Measurements from ENCODE around the gene TRIM29.
"Not testable (repeated sequence)": the region's sequence is repeated elsewhere in the genome, so short reads cannot be mapped to it uniquely, and the experiment has no call there.

The TRIM29 gene

GRCh38 chr11:120137611-120138521 is at the start of gene TRIM29:
Gene TRIM29 (minus strand): TSS chr11:120138113. CDS start chr11:120138031, 82 bp downstream.
- DNase-seq = no peak
- in situ Hi-C loops (cut with MboI; ENCODE audit: low pct_unique_long_range_greater_than_20kb, low sequenced_read_pairs) = no loop called here

DNA sequence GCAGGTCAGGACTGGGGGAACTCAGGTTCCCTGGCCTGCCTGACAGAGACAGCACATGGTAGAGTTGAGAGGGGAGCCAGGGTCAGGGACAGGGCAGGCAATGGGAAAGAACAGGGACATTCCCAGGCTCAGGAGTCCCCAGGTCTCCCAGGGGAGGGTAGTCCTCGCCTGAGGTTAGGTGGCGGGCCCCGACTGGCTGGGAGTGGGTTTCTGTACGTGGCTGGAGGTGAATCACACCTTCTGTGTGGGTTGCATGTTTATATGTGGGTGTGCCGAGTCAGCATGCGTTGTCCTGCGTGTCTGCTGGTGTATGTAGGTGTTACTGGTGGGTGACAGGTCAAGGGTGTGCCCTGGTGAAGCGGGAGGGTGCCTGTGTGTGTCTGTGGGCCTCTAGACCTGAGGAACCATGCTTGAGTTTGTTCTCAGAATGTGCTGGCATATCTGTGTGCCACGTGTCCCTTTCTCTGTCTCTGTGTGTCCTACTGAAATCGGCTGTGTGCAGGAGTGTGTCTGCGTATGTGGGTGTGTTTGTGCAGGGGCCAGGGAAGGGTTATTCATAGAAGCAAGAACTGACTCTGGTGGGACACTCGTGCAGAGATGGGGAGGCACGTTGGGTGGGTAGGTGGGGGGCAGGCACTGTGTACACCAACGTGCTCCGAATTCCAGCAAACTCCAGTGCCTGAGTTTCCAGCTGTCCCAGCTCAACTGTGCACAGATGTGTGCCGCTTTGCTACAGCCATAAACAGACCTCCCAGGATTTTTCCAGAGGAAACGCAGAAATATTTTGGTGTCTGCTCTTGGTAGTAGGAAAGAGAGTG is 49.1 kb upstream of the TRIM29 start:
- in situ Hi-C loops (cut with MboI; ENCODE audit: low pct_unique_long_range_greater_than_20kb, low sequenced_read_pairs) = no loop called here
- DNase-seq = no peak

- in situ Hi-C loops (cut with MboI; ENCODE audit: low pct_unique_long_range_greater_than_20kb, low sequenced_read_pairs) = no loop called here
- DNase-seq = no peak
These were observed 48.5 kb upstream of the TRIM29 start for GRCh38 chr11:120186456-120186773.

DNA sequence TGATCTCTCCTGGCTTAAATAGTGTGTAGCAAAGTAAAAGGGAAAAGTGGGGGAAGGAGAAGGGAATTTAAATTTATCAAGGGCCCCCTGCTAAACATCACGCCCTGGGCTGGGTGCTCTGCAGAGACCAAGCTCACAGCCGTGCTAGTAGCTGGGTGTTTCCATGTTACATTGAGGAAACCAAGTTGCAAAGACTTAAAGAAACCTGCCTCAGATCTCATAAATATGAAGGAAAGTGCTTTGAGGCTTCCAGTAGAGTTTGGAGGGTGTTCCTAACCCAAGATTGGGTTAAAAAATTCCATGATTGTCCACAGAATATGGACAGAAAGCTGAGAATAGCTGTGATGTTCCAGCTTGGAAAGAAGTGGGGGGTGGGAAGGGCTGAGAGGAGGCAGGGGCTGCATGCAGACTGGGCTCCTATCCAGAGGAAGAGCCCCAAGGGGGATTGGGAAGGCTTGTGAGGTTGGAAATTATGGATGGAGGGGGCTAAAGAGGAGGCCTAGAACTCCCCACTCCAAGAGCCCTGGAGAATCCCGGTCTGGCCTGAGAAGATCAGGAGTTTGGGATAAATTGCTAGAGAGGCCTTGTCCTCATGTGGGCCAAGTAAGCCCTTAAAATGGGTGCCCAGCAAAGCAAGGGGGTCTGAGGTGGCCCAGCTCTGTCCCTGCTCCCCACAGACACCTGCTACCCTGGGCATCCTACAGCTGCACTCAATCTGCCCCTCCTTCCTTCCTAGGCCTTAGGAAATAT is 48.0 kb upstream of the TRIM29 start:
- in situ Hi-C loops (cut with MboI; ENCODE audit: low pct_unique_long_range_greater_than_20kb, low sequenced_read_pairs) = no loop called here
- DNase-seq = no peak

GRCh38 chr11:120184946-120185705 is 47.2 kb upstream of the TRIM29 start:
- in situ Hi-C loops (cut with MboI; ENCODE audit: low pct_unique_long_range_greater_than_20kb, low sequenced_read_pairs) = no loop called here
- DNase-seq = no peak

GRCh38 chr11:120184371-120184945 is 46.5 kb upstream of the TRIM29 start:
- DNase-seq = no peak
- in situ Hi-C loops (cut with MboI; ENCODE audit: low pct_unique_long_range_greater_than_20kb, low sequenced_read_pairs) = no loop called here

GRCh38 chr11:120183701-120184141 is 45.8 kb upstream of the TRIM29 start:
- in situ Hi-C loops (cut with MboI; ENCODE audit: low pct_unique_long_range_greater_than_20kb, low sequenced_read_pairs) = no loop called here
- no peak for DNase-seq

GRCh38 chr11:120182790-120183491 is 45.0 kb upstream of the TRIM29 start:
- in situ Hi-C loops (cut with MboI; ENCODE audit: low pct_unique_long_range_greater_than_20kb, low sequenced_read_pairs) = no loop called here
- DNase-seq = peak; percentile 19

DNA sequence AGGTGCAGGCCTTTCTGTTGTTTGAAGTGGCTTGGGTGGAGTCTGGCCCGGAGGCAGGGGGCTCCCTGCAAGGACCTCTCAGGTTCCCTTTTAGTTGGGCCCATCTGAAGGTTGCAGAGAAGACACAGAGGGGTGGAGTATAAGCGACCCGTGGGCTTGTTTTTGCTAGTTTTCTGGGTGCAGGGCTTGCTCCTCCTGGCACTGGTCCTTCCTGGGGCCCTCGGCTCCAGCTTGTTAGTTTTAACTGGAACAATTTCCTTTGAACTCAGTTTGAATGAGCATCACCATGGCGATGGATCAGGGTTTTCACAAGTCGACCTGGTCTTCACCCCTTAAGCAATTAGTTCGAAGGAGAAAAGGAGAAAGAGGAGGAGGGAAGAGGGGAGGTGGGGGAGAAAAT is 44.5 kb upstream of the TRIM29 start:
- in situ Hi-C loops (cut with MboI; ENCODE audit: low pct_unique_long_range_greater_than_20kb, low sequenced_read_pairs) = no loop called here
- no peak for DNase-seq

DNA sequence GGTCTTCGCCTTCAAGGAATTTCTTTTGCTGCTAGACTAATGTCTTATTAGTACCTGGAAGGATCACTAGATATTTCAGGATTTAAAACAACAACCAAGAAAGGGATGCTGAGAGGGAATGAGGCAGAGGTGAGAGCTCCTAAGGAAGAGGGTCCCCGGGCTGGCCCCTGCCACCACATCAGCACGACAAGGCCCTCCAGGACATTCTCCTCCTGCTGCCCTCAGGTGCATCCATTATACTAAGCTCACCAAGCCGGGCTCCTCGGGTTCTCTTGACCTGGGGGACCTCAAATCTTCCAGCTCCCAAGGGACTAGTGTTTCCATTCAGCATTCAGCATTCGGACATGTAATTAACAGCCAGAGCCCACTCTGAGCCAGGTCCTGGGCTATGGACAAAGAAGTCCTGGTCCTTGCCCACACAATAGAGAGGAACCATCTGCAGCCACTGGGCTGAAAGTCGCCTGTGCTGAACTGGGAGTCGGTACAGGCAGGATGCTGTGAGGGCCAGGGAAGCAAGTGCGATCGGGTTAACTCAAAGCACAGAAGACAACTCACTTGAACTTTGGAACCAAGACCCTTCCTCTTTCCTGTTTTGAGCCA is 43.6 kb upstream of the TRIM29 start:
- DNase-seq = no peak
- in situ Hi-C loops (cut with MboI; ENCODE audit: low pct_unique_long_range_greater_than_20kb, low sequenced_read_pairs) = no loop called here

GRCh38 chr11:120180551-120181232 is 42.8 kb upstream of the TRIM29 start:
- in situ Hi-C loops (cut with MboI; ENCODE audit: low pct_unique_long_range_greater_than_20kb, low sequenced_read_pairs) = no loop called here
- no peak for DNase-seq

DNA sequence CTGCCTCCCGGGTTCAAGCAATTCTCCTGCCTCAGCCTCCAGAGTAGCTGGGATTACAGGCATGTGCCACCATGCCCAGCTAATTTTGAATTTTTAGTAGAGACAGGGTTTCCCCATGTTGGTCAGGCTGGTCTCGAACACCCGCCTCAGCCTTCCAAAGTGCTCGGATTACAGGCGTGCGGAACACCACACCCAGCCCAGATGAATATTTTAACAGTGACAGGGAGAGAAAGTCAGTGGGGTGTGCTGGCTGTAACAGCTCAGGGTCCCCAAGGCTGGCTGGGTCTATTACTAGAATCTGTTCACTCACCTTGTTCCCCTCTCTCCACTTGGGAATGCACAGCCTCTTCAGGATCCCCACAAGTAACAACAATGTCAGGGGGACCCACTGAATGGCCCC is 42.1 kb upstream of the TRIM29 start:
- in situ Hi-C loops (cut with MboI; ENCODE audit: low pct_unique_long_range_greater_than_20kb, low sequenced_read_pairs); DNase-seq: not testable (repeated sequence)

DNA sequence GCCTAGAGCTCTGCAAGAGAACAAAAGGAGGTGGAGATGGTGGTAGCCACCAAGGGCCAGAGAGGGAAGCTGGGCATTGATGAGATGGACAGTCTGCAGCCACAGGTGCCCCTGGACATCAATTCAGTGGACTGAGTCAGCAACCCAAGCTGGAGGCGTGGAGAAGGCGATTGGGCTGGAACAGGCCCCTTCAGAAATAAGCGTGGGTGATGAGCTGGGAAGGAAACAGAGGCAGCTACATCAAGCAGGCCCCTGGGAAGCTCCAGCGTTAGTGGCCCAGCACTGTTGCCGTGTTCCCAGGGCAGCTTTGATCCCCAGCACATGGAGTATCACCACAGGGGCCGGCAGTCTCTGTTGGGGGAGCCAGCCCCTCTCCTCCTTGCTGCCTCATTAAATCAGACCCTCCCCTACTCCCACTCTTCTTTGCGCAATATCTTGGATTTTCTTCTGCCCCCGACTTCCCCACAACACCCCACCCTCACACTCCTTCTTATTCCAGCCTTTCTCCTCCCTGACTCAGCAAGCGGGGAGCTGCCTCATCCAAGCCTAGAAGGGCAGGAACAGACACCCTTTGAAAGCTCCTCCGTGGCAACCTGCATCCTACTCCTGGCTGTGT is 41.3 kb upstream of the TRIM29 start:
- no peak for DNase-seq
- in situ Hi-C loops (cut with MboI; ENCODE audit: low pct_unique_long_range_greater_than_20kb, low sequenced_read_pairs) = loop anchor here (10.0 kb wide), 2 partner anchors 46 to 116 kb away; no protein-coding TSS in a partner anchor

GRCh38 chr11:120178561-120179056 is 40.7 kb upstream of the TRIM29 start:
- DNase-seq = no peak
- in situ Hi-C loops (cut with MboI; ENCODE audit: low pct_unique_long_range_greater_than_20kb, low sequenced_read_pairs) = loop anchor here (10.0 kb wide), 2 partner anchors 46 to 116 kb away; no protein-coding TSS in a partner anchor

DNA sequence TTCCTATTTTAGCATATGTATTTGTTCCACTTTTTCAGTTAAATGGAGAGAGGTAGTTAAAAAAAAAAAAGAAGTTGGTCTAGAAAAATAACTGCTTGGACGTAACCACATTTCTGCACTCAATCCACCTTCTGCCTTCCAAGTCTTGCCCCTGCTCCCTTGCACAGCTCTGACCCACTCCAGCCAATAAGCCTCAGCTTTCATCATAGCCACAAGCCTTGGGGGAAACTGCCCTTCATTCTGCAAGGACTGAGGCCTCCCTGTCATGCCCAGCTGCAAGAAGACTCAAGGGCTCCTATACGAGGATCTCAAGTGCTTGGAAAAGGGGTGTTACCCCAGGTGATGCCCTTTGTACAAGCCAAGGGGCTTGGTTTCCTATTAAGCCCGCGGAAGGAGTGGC is 37.0 kb upstream of the TRIM29 start:
- no peak for DNase-seq
- in situ Hi-C loops (cut with MboI; ENCODE audit: low pct_unique_long_range_greater_than_20kb, low sequenced_read_pairs) = loop anchor here (10.0 kb wide), 2 partner anchors 50 to 120 kb away; no protein-coding TSS in a partner anchor

DNA sequence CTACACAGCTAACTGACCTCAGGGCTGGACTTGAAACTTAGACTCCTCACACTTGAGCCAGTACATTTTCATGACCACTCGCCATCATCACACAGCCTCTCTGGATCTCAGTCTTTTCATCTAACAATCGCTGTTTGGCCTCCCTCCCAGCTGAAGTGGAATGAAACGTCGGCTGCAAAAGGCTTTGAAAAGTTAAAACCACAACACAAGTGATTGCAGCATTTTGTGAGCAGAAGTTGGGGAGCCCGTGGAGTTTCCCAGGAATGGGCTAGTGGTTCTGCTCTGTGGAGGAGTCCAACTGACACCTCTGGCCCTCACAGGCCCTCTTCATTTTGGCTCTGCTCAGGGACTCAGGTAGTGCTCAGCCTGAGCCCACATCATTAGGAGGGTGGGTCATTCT is 35.9 kb upstream of the TRIM29 start:
- in situ Hi-C loops (cut with MboI; ENCODE audit: low pct_unique_long_range_greater_than_20kb, low sequenced_read_pairs) = loop anchor here (10.0 kb wide), 2 partner anchors 51 to 121 kb away; no protein-coding TSS in a partner anchor
- no peak for DNase-seq
